NCI-H446 treated with DMSO at 0.1 percent for 48 hours (cell line): ENCODE data around the gene TRMT11.

Experiments used
- DNase-seq: peaks from one replicate; lab custom pipeline; 2025; lab: John Stamatoyannopoulos, UW

Gene TRMT11

GRCh38 chr6:126076992-126077664 is 90.8 kb downstream of the TRMT11 start:
- no peak for DNase-seq

DNA sequence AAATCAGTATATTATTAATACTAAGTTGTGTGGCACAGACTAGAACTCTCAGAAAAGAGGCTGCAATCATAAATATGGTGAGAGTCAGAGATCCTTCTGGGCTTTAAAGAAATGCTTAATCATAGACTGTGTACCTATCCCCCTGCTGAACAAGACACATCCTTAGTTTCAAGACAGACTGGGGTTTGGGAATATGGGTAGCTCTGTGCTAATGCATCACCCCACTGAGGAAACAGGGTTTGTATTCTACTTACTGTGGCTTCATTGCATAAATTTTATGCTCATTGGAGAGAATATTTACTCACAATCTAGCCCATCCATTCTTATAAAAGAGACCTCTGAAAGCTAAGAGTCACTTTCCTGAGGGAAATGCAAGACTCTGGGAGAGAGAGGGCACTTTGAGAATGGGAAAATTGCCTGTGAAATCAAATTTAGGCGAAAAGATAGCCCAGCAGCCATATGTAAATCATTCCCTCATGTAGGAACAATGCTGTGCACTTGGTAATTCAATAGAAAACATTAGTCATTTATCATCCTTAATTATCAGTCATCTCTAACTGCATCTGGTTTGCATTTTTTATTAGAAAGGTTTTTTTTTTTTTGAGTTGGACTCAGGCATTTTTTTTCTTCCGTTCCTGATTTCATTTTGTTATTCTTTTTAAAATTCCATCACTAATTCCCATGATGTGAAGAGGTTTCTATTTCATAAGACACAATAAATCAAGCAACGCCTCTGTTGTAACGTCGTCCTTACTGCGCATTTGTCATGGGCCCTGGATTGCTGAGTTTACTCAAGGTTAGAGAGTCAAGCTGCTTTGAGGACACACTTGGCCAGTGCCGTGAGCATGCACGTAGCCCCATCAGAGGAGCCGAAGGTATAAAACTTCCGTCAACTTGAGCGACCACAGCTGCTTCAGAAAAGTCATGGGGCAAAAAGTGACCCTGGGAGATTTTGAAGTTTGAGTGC is 91.8 kb downstream of the TRMT11 start:
- DNase-seq = no peak

DNA sequence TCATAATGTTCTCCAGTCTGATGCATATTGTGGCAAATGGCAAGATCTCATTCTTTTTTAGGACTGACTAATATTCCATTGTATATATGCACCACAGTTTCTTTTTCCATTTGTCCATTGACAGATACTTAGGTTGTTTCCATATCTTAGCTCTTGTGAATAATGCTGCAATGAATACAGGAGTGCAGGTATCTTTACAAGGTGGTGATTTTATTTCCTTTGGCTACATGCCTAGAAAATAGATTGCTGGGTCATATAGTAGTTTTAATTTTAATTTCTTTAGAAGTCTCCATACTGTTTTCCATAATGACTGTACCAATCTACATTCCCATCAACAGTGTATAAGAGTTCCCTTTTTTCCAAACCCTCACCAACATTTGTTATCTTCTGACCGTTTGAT is 97.5 kb downstream of the TRMT11 start:
- DNase-seq = no peak

GRCh38 chr6:126086560-126086959 is 100.2 kb downstream of the TRMT11 start:
- no peak for DNase-seq
